NT2/D1 (cell line): Measurements from ENCODE around the gene KCNQ1.

Experiments
- SUZ12 ChIP-seq: IDR thresholded peaks from 2 replicates; pipeline ENCODE4 v1.6.1; 2011; ENCODE audit not compliant: insufficient read length, insufficient read depth; ENCODE audit errors: extremely low read depth
- YY1 ChIP-seq: IDR thresholded peaks from 2 replicates; pipeline ENCODE4 v1.6.1; 2011; ENCODE audit not compliant: insufficient read length, insufficient read depth
- ZNF274 ChIP-seq: IDR thresholded peaks from 2 replicates; pipeline ENCODE4 v1.6.1; 2011; ENCODE audit warnings: mild to moderate bottlenecking, low read depth, low read length

DNA sequence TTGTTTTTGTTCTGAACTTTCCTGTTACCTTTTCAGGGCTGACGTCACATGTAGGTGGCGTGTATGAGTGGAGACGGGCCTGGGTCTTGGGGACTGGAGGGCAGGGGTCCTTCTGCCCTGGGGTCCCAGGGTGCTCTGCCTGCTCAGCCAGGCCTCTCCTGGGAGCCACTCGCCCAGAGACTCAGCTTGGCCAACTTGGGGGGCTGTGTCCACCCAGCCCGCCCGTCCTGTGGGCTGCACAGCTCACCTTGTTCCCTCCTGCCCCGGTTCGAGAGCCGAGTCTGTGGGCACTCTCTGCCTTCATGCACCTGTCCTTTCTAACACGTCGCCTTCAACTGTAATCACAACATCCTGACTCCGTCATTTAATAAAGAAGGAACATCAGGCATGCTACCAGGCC lies 47.8 kb upstream of the KCNQ1 start:
- TF ChIP-seq ZNF274 (no peak), YY1 (no peak), SUZ12 (no peak)
